GM12891 (cell line): Measurements from ENCODE around the gene CASR.

Source experiments
- PAX5 ChIP-seq: IDR thresholded peaks from 2 replicates; pipeline ENCODE4 v1.6.1; 2011; ENCODE audit warnings: low read length, moderate library complexity, mild to moderate bottlenecking; ENCODE audit not compliant: insufficient read depth, severe bottlenecking
- POLR2A ChIP-seq: IDR thresholded peaks from 2 replicates; pipeline ENCODE4 v1.6.1; 2011; ENCODE audit warnings: low read depth, low read length, control low read depth
- POLR2AphosphoS5 ChIP-seq: IDR thresholded peaks from 2 replicates; pipeline ENCODE4 v1.6.1; 2011; ENCODE audit warnings: low read depth, low read length, control low read depth
- POU2F2 ChIP-seq: IDR thresholded peaks from 2 replicates; pipeline ENCODE4 v1.6.1; 2011; ENCODE audit warnings: low read depth, mild to moderate bottlenecking, control low read depth, low read length, moderate library complexity
- SPI1 ChIP-seq: IDR thresholded peaks from 2 replicates; pipeline ENCODE4 v1.6.1; 2011; ENCODE audit warnings: low read depth, low read length, control low read depth
- TAF1 ChIP-seq: IDR thresholded peaks from 2 replicates; pipeline ENCODE4 v1.6.1; 2011; ENCODE audit warnings: low read depth, low read length, control low read depth

DNA sequence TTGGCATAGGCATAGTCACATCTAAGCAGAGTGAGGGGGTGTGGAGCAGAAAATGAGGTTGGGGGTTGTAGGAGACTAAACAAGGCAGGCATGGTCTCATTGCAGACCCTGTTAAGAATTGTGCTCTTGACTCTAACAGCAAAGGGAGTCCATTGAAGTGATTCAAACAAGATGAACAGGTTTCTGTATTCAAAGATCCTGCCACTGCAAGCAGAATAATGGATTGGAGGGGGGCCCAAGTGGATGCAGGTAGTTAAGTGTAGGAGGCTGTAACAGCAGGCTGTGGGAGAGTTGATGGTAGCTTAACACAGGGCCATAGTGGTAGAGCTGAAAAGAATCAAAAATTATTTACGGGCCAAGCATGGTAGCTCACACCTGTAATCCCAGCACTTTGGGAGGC lies 34.4 kb downstream of the CASR start:
- TF ChIP-seq POLR2AphosphoS5 (no peak), POLR2A (no peak), PAX5 (no peak), SPI1 (no peak), TAF1 (no peak), POU2F2 (no peak)
